Endothelial cell of umbilical vein (primary cell): ENCODE measurements around the gene APOL4. TPM values are rescaled to one million over a fixed set of nuclear protein-coding genes. Genes with fewer than 3 reads are reported as not detected.

Experiments used
- BruUV-seq: library from RNA; stranded (reverse); fragments of 400-500 nt; replicated peaks from 2 replicates; lab custom pipeline; 2021; lab: Mats Ljungman, UMichigan
- CTCF ChIA-PET: fragments of 300-600, 350-600 bp; sonication (Branson Sonifier 250); formaldehyde crosslinking; loops from one replicate; lab custom pipeline; 2021; ENCODE audit warnings: antibody characterized with exemption, inconsistent platforms; lab: Charles Lee
- POLR2A ChIA-PET: fragments of 300-600, 350-600 bp; sonication (Branson Sonifier 250); formaldehyde crosslinking; loops from one replicate; lab custom pipeline; 2021; ENCODE audit warnings: antibody characterized with exemption, inconsistent platforms; lab: Charles Lee
- DNase-seq: peaks from one replicate; pipeline ENCODE4 v3.0.0-alpha.2; 2011; ENCODE audit warnings: low read depth, low spot score
- FAIRE-seq: peaks from 2 replicates; lab custom pipeline; 2011; peaks lifted over from hg19 to GRCh38; lab: Jason Lieb, UNC
- H2AFZ ChIP-seq: 2 replicates; pipeline ENCODE4 v1.6.0; 2012; ENCODE audit warnings: low read depth, low read length, control low read depth, inconsistent platforms
- H3K27ac ChIP-seq: 2 replicates; pipeline ENCODE4 v1.5.1; 2011; ENCODE audit warnings: low read depth, mild to moderate bottlenecking, control low read depth, low read length, moderate library complexity; ENCODE audit not compliant: insufficient read depth
- H3K27me3 ChIP-seq, 2 experiments: 2 replicates each; pipeline versions ENCODE4 v1.6.0 to v1.6.1; 2011; ENCODE audit warnings: low read length in 2 of 2, mixed read lengths in 1 of 2; ENCODE audit not compliant: control insufficient read depth in 2 of 2, insufficient read depth in 2 of 2
- H3K36me3 ChIP-seq, 2 experiments: 2 replicates in 1 of 2; 3 replicates in 1 of 2; pipeline ENCODE4 v1.5.1; 2011; ENCODE audit warnings: low read length in 2 of 2, mild to moderate bottlenecking in 1 of 2, moderate library complexity in 1 of 2; ENCODE audit not compliant: control insufficient read depth in 2 of 2, insufficient read depth in 2 of 2; ENCODE audit errors: extremely low read depth in 1 of 2
- H3K4me1 ChIP-seq: 3 replicates; pipeline ENCODE4 v1.5.1; 2011; ENCODE audit warnings: mild to moderate bottlenecking, low read length; ENCODE audit not compliant: control insufficient read depth, insufficient read depth; ENCODE audit errors: extremely low read depth
- H3K4me2 ChIP-seq: 2 replicates; pipeline ENCODE4 v1.6.1; 2011; ENCODE audit warnings: low read length, control low read depth, mixed read lengths; ENCODE audit not compliant: insufficient read depth
- H3K4me3 ChIP-seq, 3 experiments: fragments of 200-600 bp in 1 of 3; sonication (generic), shearing (Covaris generic) in 1 of 3; replicated peaks in 1 of 3; 2 replicates each; pipeline ENCODE4 v1.5.1; 2011 to 2016; ENCODE audit warnings: control low read depth in 3 of 3, low read length in 3 of 3, mild to moderate bottlenecking in 2 of 3, inconsistent platforms in 1 of 3, low read depth in 1 of 3, moderate library complexity in 1 of 3; ENCODE audit not compliant: insufficient read depth in 1 of 3
- H3K79me2 ChIP-seq: 2 replicates; pipeline ENCODE4 v1.6.0; 2012; ENCODE audit warnings: low read length, inconsistent platforms; ENCODE audit not compliant: control insufficient read depth, insufficient read depth
- H3K9ac ChIP-seq: replicated peaks from 2 replicates; pipeline ENCODE3; 2011; ENCODE audit warnings: low read length, control low read depth; ENCODE audit not compliant: insufficient read depth; ENCODE audit errors: extremely low read depth
- H3K9me1 ChIP-seq: replicated peaks from 3 replicates; pipeline ENCODE4 v1.6.0; 2011; ENCODE audit warnings: mild to moderate bottlenecking, low read length; ENCODE audit not compliant: control insufficient read depth, insufficient read depth; ENCODE audit errors: extremely low read depth
- H3K9me3 ChIP-seq: replicated peaks from 2 replicates; pipeline ENCODE4 v1.5.1; 2012; ENCODE audit warnings: low read length, inconsistent platforms; ENCODE audit not compliant: control insufficient read depth, insufficient read depth
- H4K20me1 ChIP-seq: replicated peaks from 2 replicates; pipeline ENCODE3; 2011; ENCODE audit warnings: mild to moderate bottlenecking, low read length; ENCODE audit not compliant: control insufficient read depth, insufficient read depth; ENCODE audit errors: extremely low read depth
- CTCF ChIP-seq, 2 donors: IDR thresholded peaks; 1 replicate in 1 of 2; 2 replicates in 1 of 2; pipeline ENCODE4 v1.5.1; 2011; ENCODE audit warnings: low read length in 2 of 2, mild to moderate bottlenecking in 2 of 2, moderate library complexity in 2 of 2, control low read depth in 1 of 2, inconsistent platforms in 1 of 2, low read depth in 1 of 2; ENCODE audit not compliant: insufficient read depth in 1 of 2; ENCODE audit errors: extremely low read depth in 1 of 2
- EZH2 ChIP-seq: IDR thresholded peaks from 2 replicates; pipeline ENCODE4 v1.6.1; 2012; ENCODE audit warnings: borderline replicate concordance, low read depth, mild to moderate bottlenecking, moderate library complexity, low read length, inconsistent platforms; ENCODE audit not compliant: severe bottlenecking
- FOS ChIP-seq: IDR thresholded peaks from 2 replicates; pipeline ENCODE4 v1.6.1; 2011; ENCODE audit warnings: mild to moderate bottlenecking, low read length, moderate library complexity, borderline replicate concordance; ENCODE audit not compliant: insufficient read depth
- GATA2 ChIP-seq: IDR thresholded peaks from 2 replicates; pipeline ENCODE4 v1.7.0; 2011; ENCODE audit warnings: low read depth, mild to moderate bottlenecking, moderate library complexity, mixed read lengths, low read length; ENCODE audit not compliant: insufficient read length, insufficient read depth
- JUN ChIP-seq: IDR thresholded peaks from 2 replicates; pipeline ENCODE4 v1.6.1; 2011; ENCODE audit warnings: borderline replicate concordance, low read depth; ENCODE audit not compliant: insufficient read length, insufficient read depth
- MAX ChIP-seq: IDR thresholded peaks from 2 replicates; pipeline ENCODE4 v1.6.1; 2011; ENCODE audit not compliant: insufficient read depth, insufficient read length
- MYC ChIP-seq: IDR thresholded peaks from one replicate; pipeline ENCODE4 v1.6.1; 2011; ENCODE audit warnings: mild to moderate bottlenecking, low read depth, low read length
- POLR2A ChIP-seq: IDR thresholded peaks from 2 replicates; pipeline ENCODE4 v1.6.1; 2012; ENCODE audit warnings: low read depth, mild to moderate bottlenecking, control low read depth, low read length
- POLR2AphosphoS5 ChIP-seq: IDR thresholded peaks from 2 replicates; pipeline ENCODE4 v1.6.1; 2012; ENCODE audit warnings: low read depth, mild to moderate bottlenecking, control low read depth, low read length, moderate library complexity; ENCODE audit not compliant: insufficient read depth
- dilution Hi-C: fragments of 300-500 bp; cut with MboI; formaldehyde crosslinking; loops from one replicate; pipeline ENCODE4 v1.15.0; 2019; ENCODE audit warnings: low sequenced_read_pairs; ENCODE audit not compliant: extremely low pct_ligation_motif_present
- intact Hi-C: fragments of 100-400 bp; cut with micrococcal nuclease; formaldehyde crosslinking; loops from one replicate; pipeline ENCODE4 v1.10.0; 2022
- polyA plus RNA-seq, 4 experiments: library from polyadenylated mRNA; depleted of rRNA in 3 of 4; stranded (reverse) in 3 of 4; unstranded in 1 of 4; fragments of >200 nt; gene quantifications; 2 replicates each; pipeline versions ENCODE4 v1.2.1 to v1.2.3, GENCODE V29; 2011 to 2012; ENCODE audit warnings: missing spikeins in 1 of 4
- total RNA-seq: library from RNA; stranded (reverse); gene quantifications from 2 replicates; pipeline ENCODE4 v1.2.3, GENCODE V29; 2021

APOL4 gene
- total and polyA plus RNA-seq, 2 donors (not counting 3 experiments of a cell fraction or from before 2014, with no cell fraction given) = 0.33 to 0.97 TPM

- BruUV-seq = no TSS peak
- H3K9me1 ChIP-seq = no peaks in the 10 kb centered on the region
- H4K20me1 ChIP-seq = no peaks in the 10 kb centered on the region
- intact Hi-C loops = loop anchor here (1.0 to 5.0 kb wide), 3 partner anchors 35 to 342 kb away; no protein-coding TSS in a partner anchor
- no peak overlapping the region for H2AFZ ChIP-seq
- peak; percentile 96 for FAIRE-seq
- H3K27ac ChIP-seq = no peak overlapping the region
- H3K4me1 ChIP-seq = no peaks in the 10 kb centered on the region
- no peak overlapping the region for H3K4me2 ChIP-seq
- H3K4me3 ChIP-seq = no peak overlapping the region
- peaks cover 0 to 13% of the 10 kb centered on the region in 2 experiments for H3K36me3 ChIP-seq
- no peak overlapping the region for H3K9ac ChIP-seq
- TF ChIP-seq EZH2 (no peak), CTCF (IDR thresholded peaks at IDR 0.05; ENCODE audit: extremely low read depth in 1 of 2, insufficient read depth in 1 of 2, low read depth in 1 of 2, low read length in 2 of 2) (peak; percentile 80 to 83)
- peaks cover 0 to 2% of the 10 kb centered on the region in 2 experiments for H3K27me3 ChIP-seq
- ChIA-PET CTCF (interaction anchor here (0.6 to 7.1 kb wide), 19 partner anchors 8 to 342 kb away, joined by 3 to 140 read pairs (median 4); partner anchors contain the start of gene APOL3), POLR2A (interaction anchor here (0.7 kb wide), 2 partner anchors 27 to 35 kb away, joined by 4 read pairs; no protein-coding TSS in a partner anchor)
- dilution Hi-C loops = no loop called here
- H3K79me2 ChIP-seq = no peaks in the 10 kb centered on the region
- peak; percentile 77 for DNase-seq
- no peaks in the 10 kb centered on the region for H3K9me3 ChIP-seq
Observed at GRCh38 chr22:36144886-36145541, 56.6 kb downstream of the APOL4 start.

GRCh38 chr22:36143956-36144355, 57.7 kb downstream of the APOL4 start:
- Histone ChIP-seq H3K9me1 (no peaks in the 10 kb centered on the region), H3K27ac (no peak overlapping the region), H3K4me3 (no peak overlapping the region), H3K4me2 (no peak overlapping the region), H3K4me1 (no peaks in the 10 kb centered on the region), H3K79me2 (no peaks in the 10 kb centered on the region), H4K20me1 (no peaks in the 10 kb centered on the region), H3K36me3 (peaks cover 0 to 13% of the 10 kb centered on the region in 2 experiments), H2AFZ (no peak overlapping the region), H3K9me3 (no peaks in the 10 kb centered on the region), H3K27me3 (peaks cover 0 to 2% of the 10 kb centered on the region in 2 experiments), H3K9ac (no peak overlapping the region)
- FAIRE-seq (no peak), DNase-seq (no peak)
- intact Hi-C loops = loop anchor here (5.0 kb wide), 1 partner anchor 343 kb away; no protein-coding TSS in a partner anchor
- no peak for TF ChIP-seq MAX
- no peak for TF ChIP-seq JUN
- TF ChIP-seq POLR2A = no peak
- no peak for TF ChIP-seq GATA2
- TF ChIP-seq EZH2 = no peak
- TF ChIP-seq FOS = no peak
- TF ChIP-seq CTCF (IDR thresholded peaks at IDR 0.05; ENCODE audit: extremely low read depth in 1 of 2, insufficient read depth in 1 of 2, low read depth in 1 of 2, low read length in 2 of 2) = no peak
- no peak for TF ChIP-seq POLR2AphosphoS5
- no peak for TF ChIP-seq MYC
- dilution Hi-C loops = no loop called here
- BruUV-seq = no TSS peak
- ChIA-PET POLR2A (no interaction called here), CTCF (interaction anchor here (1.3 to 7.1 kb wide), 3 partner anchors 13 to 38 kb away, joined by 4 to 140 read pairs (median 5); no protein-coding TSS in a partner anchor)
